OCI-LY3 (cell line): ENCODE data around the gene SETDB2.

ENCODE experiments used
- H2AFZ ChIP-seq: fragments of 200-600, 300-600 bp; shearing (Covaris generic); 2 replicates; pipeline ENCODE4 v1.6.0; 2014; ENCODE audit warnings: antibody characterized with exemption, low read depth, low read length
- H3K27ac ChIP-seq: fragments of 200-600, 300-600 bp; sonication (generic); 2 replicates; pipeline ENCODE4 v1.5.1; 2014; ENCODE audit warnings: mild to moderate bottlenecking, low read length, moderate library complexity, mixed read lengths
- H3K27me3 ChIP-seq: fragments of 200-600, 300-600 bp; sonication (generic); 2 replicates; pipeline ENCODE4 v1.6.1; 2014; ENCODE audit warnings: low read depth, low read length, mixed read lengths
- H3K36me3 ChIP-seq: fragments of 200-600, 300-600 bp; sonication (generic); replicated peaks from 2 replicates; pipeline ENCODE3; 2014; ENCODE audit warnings: low read depth, low read length, mixed read lengths
- H3K4me1 ChIP-seq: fragments of 300-600, 200-600 bp; sonication (generic); 2 replicates; pipeline ENCODE4 v1.6.1; 2014; ENCODE audit warnings: low read length, mixed read lengths
- H3K4me2 ChIP-seq: fragments of 200-600, 300-600 bp; sonication (generic); 2 replicates; pipeline ENCODE4 v1.6.1; 2014; ENCODE audit warnings: low read length, mixed read lengths
- H3K4me3 ChIP-seq: fragments of 300-600, 200-600 bp; sonication (generic); 2 replicates; pipeline ENCODE4 v1.5.1; 2014; ENCODE audit warnings: antibody characterized with exemption, mild to moderate bottlenecking, low read length, moderate library complexity
- H3K79me2 ChIP-seq: fragments of 300-600, 200-600 bp; shearing (Covaris generic); 2 replicates; pipeline ENCODE4 v1.6.1; 2014; ENCODE audit warnings: mild to moderate bottlenecking, low read length, mixed read lengths
- H3K9ac ChIP-seq: fragments of 300-600, 200-600 bp; shearing (Covaris generic); 2 replicates; pipeline ENCODE4 v1.6.0; 2014; ENCODE audit warnings: mild to moderate bottlenecking, low read length, moderate library complexity
- H3K9me3 ChIP-seq: fragments of 200-600, 300-600 bp; shearing (Covaris generic); 2 replicates; pipeline ENCODE4 v1.6.1; 2014; ENCODE audit warnings: low read length, mixed read lengths; ENCODE audit not compliant: insufficient read depth
- H4K20me1 ChIP-seq: fragments of 200-600, 300-600 bp; sonication (generic); 2 replicates; pipeline ENCODE4 v1.6.1; 2016; ENCODE audit warnings: low read length, mixed read lengths; ENCODE audit not compliant: insufficient read depth
- CTCF ChIP-seq: fragments of 200-600, 300-600 bp; sonication (generic); IDR thresholded peaks from 2 replicates; pipeline ENCODE4 v1.5.1; 2014; ENCODE audit warnings: antibody characterized with exemption, low read length, low read depth
- EZH2phosphoT487 ChIP-seq: fragments of 200-600 bp; shearing (Covaris generic); IDR thresholded peaks from 2 replicates; pipeline ENCODE4 v1.6.1; 2018; ENCODE audit warnings: antibody characterized with exemption, mixed run types, low read depth

SETDB2 gene

GRCh38 chr13:49419276-49419675 is 24.8 kb upstream of the SETDB2 start:
- Histone ChIP-seq H2AFZ (no peak overlapping the region), H4K20me1 (no peaks in the 10 kb centered on the region), H3K79me2 (no peaks in the 10 kb centered on the region), H3K4me2 (no peak overlapping the region), H3K9ac (no peak overlapping the region), H3K9me3 (no peaks in the 10 kb centered on the region), H3K36me3 (no peaks in the 10 kb centered on the region), H3K27ac (no peak overlapping the region), H3K4me1 (no peaks in the 10 kb centered on the region), H3K4me3 (no peak overlapping the region), H3K27me3 (no peaks in the 10 kb centered on the region)
- no peak for TF ChIP-seq CTCF
- TF ChIP-seq EZH2phosphoT487 = no peak

GRCh38 chr13:49421391-49421790 is 22.7 kb upstream of the SETDB2 start:
- Histone ChIP-seq H3K27ac (no peak overlapping the region), H3K4me1 (no peaks in the 10 kb centered on the region), H4K20me1 (no peaks in the 10 kb centered on the region), H3K4me3 (no peak overlapping the region), H2AFZ (no peak overlapping the region), H3K36me3 (no peaks in the 10 kb centered on the region), H3K4me2 (no peak overlapping the region), H3K27me3 (no peaks in the 10 kb centered on the region), H3K9ac (no peak overlapping the region), H3K9me3 (no peaks in the 10 kb centered on the region), H3K79me2 (no peaks in the 10 kb centered on the region)
- TF ChIP-seq EZH2phosphoT487 (no peak), CTCF (peak; percentile 61)

GRCh38 chr13:49424011-49424560 is 20.0 kb upstream of the SETDB2 start:
- Histone ChIP-seq H3K79me2 (no peaks in the 10 kb centered on the region), H3K4me2 (no peak overlapping the region), H3K27me3 (no peaks in the 10 kb centered on the region), H4K20me1 (no peaks in the 10 kb centered on the region), H2AFZ (no peak overlapping the region), H3K27ac (no peak overlapping the region), H3K9ac (no peak overlapping the region), H3K4me1 (no peaks in the 10 kb centered on the region; the same call in 1 of the 2 replicates), H3K4me3 (no peak overlapping the region), H3K9me3 (no peaks in the 10 kb centered on the region), H3K36me3 (no peaks in the 10 kb centered on the region)
- TF ChIP-seq EZH2phosphoT487 (no peak), CTCF (no peak)

GRCh38 chr13:49428041-49428763 is 15.9 kb upstream of the SETDB2 start:
- H3K4me1 ChIP-seq = no peaks in the 10 kb centered on the region; the same call in 1 of the 2 replicates
- H3K79me2 ChIP-seq = no peaks in the 10 kb centered on the region
- no peaks in the 10 kb centered on the region for H3K27me3 ChIP-seq
- H2AFZ ChIP-seq = no peak overlapping the region
- no peaks in the 10 kb centered on the region for H3K36me3 ChIP-seq
- no peaks in the 10 kb centered on the region for H3K9me3 ChIP-seq
- no peak overlapping the region for H3K27ac ChIP-seq
- no peak overlapping the region for H3K4me2 ChIP-seq
- H3K4me3 ChIP-seq = no peak overlapping the region
- no peaks in the 10 kb centered on the region for H4K20me1 ChIP-seq
- TF ChIP-seq EZH2phosphoT487 (no peak), CTCF (no peak)
- no peak overlapping the region for H3K9ac ChIP-seq
